IgD-negative memory B cell (primary cell): ENCODE data around the gene CCDC61. TPM values are rescaled to one million over a fixed set of nuclear protein-coding genes. Genes with fewer than 3 reads are reported as not detected.

Experiments used
- H3K27ac Mint-ChIP-seq, 3 donors: one replicate each; pipeline ENCODE4 v1.8.0; 2020 to 2022; ENCODE audit warnings: mild to moderate bottlenecking in 3 of 3, mixed read lengths in 3 of 3, moderate library complexity in 1 of 3
- H3K27me3 Mint-ChIP-seq: one replicate; pipeline ENCODE4 v1.8.0; 2021; ENCODE audit warnings: mixed read lengths
- H3K36me3 Mint-ChIP-seq: one replicate; pipeline ENCODE4 v1.8.0; 2020; ENCODE audit warnings: mild to moderate bottlenecking, mixed read lengths
- H3K4me1 Mint-ChIP-seq, 3 donors: one replicate each; pipeline ENCODE4 v1.8.0; 2020 to 2022; ENCODE audit warnings: mixed read lengths in 3 of 3, mild to moderate bottlenecking in 1 of 3
- H3K4me3 Mint-ChIP-seq, 4 donors: one replicate each; pipeline ENCODE4 v1.8.0; 2020 to 2022; ENCODE audit warnings: mild to moderate bottlenecking in 4 of 4, mixed read lengths in 4 of 4, moderate library complexity in 3 of 4
- H3K9me3 Mint-ChIP-seq, 3 donors: one replicate each; pipeline ENCODE4 v1.8.0; 2020 to 2021; ENCODE audit warnings: mixed read lengths in 3 of 3, mild to moderate bottlenecking in 1 of 3
- polyA plus RNA-seq: library from polyadenylated mRNA; unstranded; fragments of 300-500 nt; fragmentation: Illumina TruSeq; gene quantifications from one replicate; pipeline ENCODE4 v1.2.3, GENCODE V29; 2021

Gene CCDC61
- polyA plus RNA-seq, 1 donor from 2014 or later, result 8.7 TPM

DNA sequence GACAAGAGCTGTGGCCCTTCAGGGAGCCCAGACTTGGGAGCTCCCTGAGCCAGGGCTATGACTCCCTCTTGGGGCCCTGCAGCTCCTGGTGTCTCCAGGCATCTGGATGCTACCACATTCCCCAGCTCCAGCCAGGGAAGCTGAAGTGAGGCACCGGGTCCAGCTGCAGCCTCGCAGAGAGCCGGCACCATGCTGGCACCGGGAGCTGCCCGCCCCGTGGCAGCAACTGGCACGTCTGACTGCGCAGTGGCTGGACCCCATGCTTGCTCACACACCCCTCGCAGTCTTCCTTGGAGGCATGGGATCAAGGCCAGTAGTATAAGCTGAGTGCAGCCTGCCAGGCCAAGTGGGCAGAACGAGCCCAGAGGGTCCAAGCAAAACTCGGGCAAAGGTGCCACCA lies 38.1 kb downstream of the CCDC61 start:
- peak overlapping the region in 1 of 4 donors; percentile 47 for H3K4me3 Mint-ChIP-seq
- no peak overlapping the region for H3K27ac Mint-ChIP-seq
- peaks cover 0 to 3% (median 2%) of the 10 kb centered on the region in 3 donors for H3K4me1 Mint-ChIP-seq
- H3K36me3 Mint-ChIP-seq, result peaks cover 1% of the 10 kb centered on the region
- H3K27me3 Mint-ChIP-seq, result peaks cover 8% of the 10 kb centered on the region
- peaks cover 0 to 3% (median 3%) of the 10 kb centered on the region in 3 donors for H3K9me3 Mint-ChIP-seq

DNA sequence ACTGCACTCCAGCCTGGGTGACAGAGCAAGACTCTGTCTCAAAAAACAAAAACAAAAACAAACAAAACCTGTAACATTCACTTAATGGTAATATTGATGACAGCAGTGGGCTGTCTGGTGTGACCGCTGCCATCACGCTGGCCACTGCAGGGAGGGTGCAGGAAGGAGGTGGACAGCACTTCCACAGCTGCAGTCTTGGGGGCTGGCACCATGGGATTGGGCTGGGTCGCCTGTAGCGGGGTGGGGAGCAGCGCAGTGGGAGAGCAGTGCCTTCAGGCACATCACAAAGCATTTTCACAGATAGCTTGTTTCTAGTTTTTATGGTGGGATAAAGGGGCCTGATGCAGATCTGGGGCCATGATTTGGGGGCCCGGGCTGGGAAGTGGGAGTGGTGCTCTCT lies 40.3 kb downstream of the CCDC61 start:
- H3K9me3 Mint-ChIP-seq, result peaks cover 0 to 5% (median 3%) of the 10 kb centered on the region in 3 donors

DNA sequence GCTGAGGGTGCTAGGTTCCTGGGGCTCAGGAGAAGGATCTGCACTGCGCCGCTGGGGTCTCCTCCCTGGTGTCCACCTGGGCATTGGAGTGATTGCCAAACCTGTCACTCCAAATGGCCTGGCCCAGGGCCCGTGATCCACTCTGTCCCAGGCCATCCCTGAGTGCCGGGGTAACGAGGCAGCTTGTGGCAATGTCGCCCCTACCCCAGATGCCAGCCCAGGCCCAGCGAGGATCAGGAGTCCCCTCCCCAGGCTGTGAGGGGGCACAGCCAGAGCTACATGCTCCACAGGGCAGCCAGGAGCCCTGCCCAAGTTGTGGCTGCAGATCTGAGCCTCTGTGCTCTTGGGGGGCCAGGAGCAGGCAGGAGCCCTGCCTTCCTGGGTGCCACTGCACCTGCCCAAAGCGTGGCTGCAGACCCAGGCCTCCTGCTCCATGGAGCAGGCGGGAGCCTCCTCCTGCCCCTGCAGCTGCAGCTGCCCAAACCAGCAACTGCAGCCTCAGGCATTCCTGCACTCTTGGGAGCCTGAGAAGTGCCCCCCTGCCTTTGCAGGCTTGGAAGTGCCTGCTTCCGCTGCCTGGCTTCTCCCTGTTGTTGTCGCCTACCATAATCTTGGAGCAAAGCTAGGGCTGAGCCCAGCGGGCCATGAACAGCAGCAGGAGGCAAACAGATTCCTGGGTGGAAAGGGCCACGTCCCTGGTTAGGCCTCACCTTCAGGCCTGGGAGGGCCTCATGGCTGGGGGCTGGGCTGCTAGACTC lies 40.9 kb downstream of the CCDC61 start:
- H3K4me3 Mint-ChIP-seq, result no peak overlapping the region
- H3K4me1 Mint-ChIP-seq, result peaks cover 0 to 1% (median 0%) of the 10 kb centered on the region in 3 donors
- H3K27me3 Mint-ChIP-seq, result peaks cover 19% of the 10 kb centered on the region
- H3K27ac Mint-ChIP-seq, result no peak overlapping the region
- peaks cover 1% of the 10 kb centered on the region for H3K36me3 Mint-ChIP-seq
- peaks cover 0 to 5% (median 3%) of the 10 kb centered on the region in 3 donors for H3K9me3 Mint-ChIP-seq

More for the DNA sequence above, 40.3 kb downstream of the CCDC61 start:
- peaks cover 14% of the 10 kb centered on the region for H3K27me3 Mint-ChIP-seq
- peaks cover 1% of the 10 kb centered on the region for H3K36me3 Mint-ChIP-seq
- no peaks in the 10 kb centered on the region for H3K4me1 Mint-ChIP-seq
- H3K27ac Mint-ChIP-seq, result no peak overlapping the region
- no peak overlapping the region for H3K4me3 Mint-ChIP-seq

DNA sequence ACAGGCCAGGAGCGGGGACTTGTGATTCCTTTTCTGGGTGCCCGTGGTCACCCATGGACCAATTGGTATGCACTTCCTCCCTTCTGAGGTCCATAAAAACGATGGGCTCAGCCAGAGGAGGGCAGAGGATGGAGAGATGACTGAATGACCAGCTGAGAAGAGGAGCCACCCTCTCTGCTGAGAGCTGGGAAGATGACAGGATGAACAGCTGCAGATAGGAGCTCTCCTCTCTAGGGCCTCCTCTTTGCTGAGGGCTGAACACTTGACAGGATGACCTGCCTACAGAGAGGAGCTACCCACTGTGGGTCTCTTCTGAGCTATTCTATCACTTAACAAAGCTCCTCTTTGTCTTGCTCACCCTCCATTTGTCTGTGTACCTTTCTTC lies 41.5 kb downstream of the CCDC61 start:
- peaks cover 23% of the 10 kb centered on the region for H3K27me3 Mint-ChIP-seq
- no peak overlapping the region for H3K27ac Mint-ChIP-seq
- no peak overlapping the region for H3K4me3 Mint-ChIP-seq
- peaks cover 0 to 1% (median 0%) of the 10 kb centered on the region in 3 donors for H3K4me1 Mint-ChIP-seq
- peaks cover 1% of the 10 kb centered on the region for H3K36me3 Mint-ChIP-seq
- peaks cover 0 to 5% (median 3%) of the 10 kb centered on the region in 3 donors for H3K9me3 Mint-ChIP-seq

DNA sequence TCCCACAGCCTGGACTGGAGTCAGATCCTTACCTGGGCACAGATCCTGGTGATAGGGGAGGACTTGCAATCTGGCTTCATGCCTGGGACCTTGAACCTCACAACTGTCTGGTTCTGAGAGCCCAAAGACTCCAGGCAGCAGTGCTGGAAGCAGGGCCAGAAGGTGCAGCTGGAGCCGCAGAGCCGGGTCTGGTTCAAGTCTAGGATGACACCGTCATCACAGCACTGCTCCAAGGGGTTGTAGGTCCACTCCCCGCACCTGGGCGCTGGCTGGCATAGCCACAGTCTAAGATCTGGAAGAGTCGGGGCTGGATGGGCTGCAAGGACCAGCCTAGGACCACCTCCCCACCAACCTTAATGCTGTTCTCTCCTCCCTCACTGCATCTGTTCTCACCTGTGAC lies 44.9 kb downstream of the CCDC61 start:
- H3K27ac Mint-ChIP-seq, result no peak overlapping the region
- H3K27me3 Mint-ChIP-seq, result peaks cover 32% of the 10 kb centered on the region
- H3K4me3 Mint-ChIP-seq, result no peak overlapping the region
- H3K36me3 Mint-ChIP-seq, result peaks cover 1% of the 10 kb centered on the region
- peaks cover 3 to 14% (median 4%) of the 10 kb centered on the region in 3 donors for H3K9me3 Mint-ChIP-seq
- peaks cover 0 to 1% (median 0%) of the 10 kb centered on the region in 3 donors for H3K4me1 Mint-ChIP-seq

- H3K4me3 Mint-ChIP-seq, result no peak within 1 kb of the TSS
- peaks cover 0 to 1% (median 0%) of the 10 kb centered on the region in 3 donors for H3K4me1 Mint-ChIP-seq
- peaks cover 1% of the 10 kb centered on the region for H3K36me3 Mint-ChIP-seq
- no peak within 1 kb of the TSS for H3K27ac Mint-ChIP-seq
- peaks cover 30% of the 10 kb centered on the region for H3K27me3 Mint-ChIP-seq
- peaks cover 3 to 19% (median 10%) of the 10 kb centered on the region in 3 donors for H3K9me3 Mint-ChIP-seq
Measured at GRCh38 chr19:46040952-46041500, 45.8 kb downstream of the CCDC61 start, which contains the start of gene IGFL4. TSS of gene IGFL4 (minus strand) at chr19:46041002. CDS start at chr19:46040962, 40 bp downstream.

GRCh38 chr19:46042252-46042883 lies 47.1 kb downstream of the CCDC61 start:
- Mint-ChIP-seq H3K27ac (no peak overlapping the region), H3K27me3 (peaks cover 30% of the 10 kb centered on the region)

DNA sequence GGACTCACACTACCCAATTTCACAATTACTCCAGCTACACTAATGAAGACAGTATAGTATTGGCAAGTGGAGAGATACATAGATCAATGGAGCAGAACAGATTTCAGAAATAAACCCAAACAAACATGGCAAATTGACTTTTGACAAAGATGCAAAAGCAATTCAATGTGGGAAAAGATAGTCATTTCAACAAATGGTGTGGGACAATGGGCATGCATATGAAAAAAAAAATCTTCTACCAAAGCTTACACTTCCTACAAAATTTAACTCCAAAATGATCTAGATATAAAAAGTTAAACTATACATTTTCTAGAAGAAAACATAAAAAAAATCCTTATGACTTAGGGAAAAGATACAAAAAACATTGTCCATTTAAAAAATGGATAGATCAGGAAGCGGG lies 48.3 kb downstream of the CCDC61 start:
- Mint-ChIP-seq H3K9me3 (peaks cover 0 to 19% (median 10%) of the 10 kb centered on the region in 3 donors), H3K36me3 (no peaks in the 10 kb centered on the region), H3K27me3 (peaks cover 33% of the 10 kb centered on the region), H3K4me1 (peaks cover 0 to 1% (median 0%) of the 10 kb centered on the region in 3 donors), H3K4me3 (no peak overlapping the region), H3K27ac (no peak overlapping the region)

More at GRCh38 chr19:46042252-46042883, 47.1 kb downstream of the CCDC61 start:
- Mint-ChIP-seq H3K36me3 (peaks cover 1% of the 10 kb centered on the region), H3K4me1 (peaks cover 0 to 1% (median 0%) of the 10 kb centered on the region in 3 donors), H3K4me3 (no peak overlapping the region), H3K9me3 (peaks cover 3 to 15% (median 10%) of the 10 kb centered on the region in 3 donors)

DNA sequence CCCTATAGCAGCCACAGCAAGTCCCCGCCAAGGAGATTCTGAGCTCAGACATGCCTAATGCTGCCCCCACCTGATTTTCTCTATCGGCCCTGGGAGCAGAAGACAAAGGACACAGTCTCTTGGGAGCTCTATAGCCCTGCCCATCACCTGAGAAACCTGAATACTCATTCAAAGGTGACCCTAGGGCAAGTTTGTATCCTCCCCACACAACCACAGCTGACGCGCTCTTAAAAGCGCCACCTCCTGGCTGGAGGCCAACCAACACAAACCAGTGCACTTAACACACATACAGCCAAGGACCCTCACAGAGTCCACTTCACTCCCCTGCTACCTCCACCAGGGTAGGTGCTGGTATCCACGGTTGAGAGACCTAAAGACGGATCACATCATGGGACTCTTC lies 54.3 kb downstream of the CCDC61 start:
- no peak overlapping the region for H3K4me3 Mint-ChIP-seq
- no peaks in the 10 kb centered on the region for H3K36me3 Mint-ChIP-seq
- H3K27ac Mint-ChIP-seq, result no peak overlapping the region
- peaks cover 10% of the 10 kb centered on the region for H3K27me3 Mint-ChIP-seq
- peaks cover 0 to 11% (median 5%) of the 10 kb centered on the region in 3 donors for H3K9me3 Mint-ChIP-seq
- H3K4me1 Mint-ChIP-seq, result no peaks in the 10 kb centered on the region

DNA sequence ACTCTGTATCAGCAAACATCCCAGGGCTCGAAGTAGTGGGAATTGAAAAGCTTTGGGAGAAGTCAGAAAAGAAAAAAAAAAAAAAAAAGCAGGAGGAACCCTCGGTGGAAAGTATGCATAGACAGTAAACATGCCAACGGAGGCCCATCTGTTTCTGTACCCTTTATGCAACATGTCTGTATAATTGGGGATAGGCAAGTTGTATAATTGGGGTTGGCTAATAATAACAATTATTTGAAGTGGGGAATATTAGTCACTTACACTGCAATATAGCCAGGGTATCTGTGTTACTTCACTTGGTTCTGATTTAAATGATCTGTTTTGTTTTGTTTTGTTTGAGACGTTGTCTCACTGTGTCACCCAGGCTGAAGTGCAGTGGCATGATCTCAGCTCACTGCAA lies 57.6 kb downstream of the CCDC61 start:
- Mint-ChIP-seq H3K4me1 (no peaks in the 10 kb centered on the region), H3K4me3 (no peak overlapping the region), H3K36me3 (no peaks in the 10 kb centered on the region), H3K9me3 (peaks cover 0 to 4% (median 0%) of the 10 kb centered on the region in 3 donors), H3K27me3 (peaks cover 14% of the 10 kb centered on the region), H3K27ac (no peak overlapping the region)

DNA sequence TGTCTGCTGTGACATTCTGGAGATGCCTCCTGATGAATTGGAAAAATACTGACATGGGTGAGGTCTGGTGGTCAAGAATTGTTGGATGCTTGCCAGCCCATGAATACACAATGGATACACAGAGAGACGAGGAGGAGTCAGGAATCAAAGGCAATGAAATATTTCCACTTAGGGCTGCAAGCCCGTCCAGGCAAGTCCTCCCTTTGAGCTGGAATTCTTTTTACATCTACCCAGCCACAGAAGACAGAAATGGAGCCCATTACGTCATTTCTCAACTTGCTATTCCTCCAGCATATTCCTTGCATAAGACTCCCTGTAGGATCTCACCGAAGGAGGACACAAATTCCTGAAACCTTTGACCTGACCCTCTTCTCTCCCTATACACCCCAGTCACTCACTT lies 61.3 kb downstream of the CCDC61 start:
- Mint-ChIP-seq H3K9me3 (peaks cover 0 to 17% (median 2%) of the 10 kb centered on the region in 3 donors), H3K36me3 (no peaks in the 10 kb centered on the region), H3K27me3 (peaks cover 19% of the 10 kb centered on the region), H3K4me3 (no peak overlapping the region), H3K27ac (no peak overlapping the region), H3K4me1 (no peaks in the 10 kb centered on the region)

DNA sequence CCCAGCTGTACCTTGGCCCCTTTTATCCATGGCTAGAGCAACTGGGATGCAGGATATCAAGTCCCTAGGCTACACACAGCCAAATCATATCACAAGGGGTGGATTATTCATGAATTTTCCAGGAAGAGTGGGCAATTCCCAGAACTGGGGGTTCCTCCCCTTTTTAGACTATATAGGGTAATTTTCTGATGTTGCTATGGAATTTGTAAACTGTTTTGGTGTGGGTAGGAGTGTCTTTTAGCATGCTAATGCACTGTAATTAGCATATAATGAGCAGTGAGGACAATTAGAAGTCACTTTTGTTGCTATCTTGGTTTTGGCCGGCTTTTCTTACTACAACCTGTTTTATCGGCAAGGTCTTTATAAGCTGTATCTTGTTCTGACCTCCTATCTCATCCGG lies 63.5 kb downstream of the CCDC61 start:
- Mint-ChIP-seq H3K27me3 (peaks cover 23% of the 10 kb centered on the region), H3K36me3 (peaks cover 3% of the 10 kb centered on the region), H3K4me1 (no peaks in the 10 kb centered on the region), H3K27ac (no peak overlapping the region), H3K9me3 (peaks cover 0 to 23% (median 4%) of the 10 kb centered on the region in 3 donors), H3K4me3 (no peak overlapping the region)

DNA sequence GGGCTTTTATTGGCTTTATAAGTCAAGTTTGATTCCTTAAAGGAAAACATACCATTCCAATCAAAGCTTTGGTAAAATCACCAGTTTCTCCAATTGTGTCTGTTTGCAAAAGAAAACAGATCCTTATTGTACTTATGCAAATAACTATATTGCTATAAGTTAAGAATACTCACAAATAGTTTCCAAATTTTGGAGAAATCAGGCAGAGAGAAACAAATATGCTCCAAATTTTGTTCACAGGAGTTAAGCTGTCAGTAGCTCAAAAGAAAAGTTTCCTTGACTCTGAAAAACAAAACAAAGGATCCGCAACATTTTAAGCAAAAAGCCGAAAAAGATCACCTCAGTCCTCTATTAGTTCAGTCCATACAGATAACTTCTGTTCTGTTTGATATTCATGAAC lies 64.7 kb downstream of the CCDC61 start:
- H3K9me3 Mint-ChIP-seq, result peaks cover 0 to 23% (median 3%) of the 10 kb centered on the region in 3 donors
- H3K27me3 Mint-ChIP-seq, result peaks cover 23% of the 10 kb centered on the region
- H3K27ac Mint-ChIP-seq, result no peak overlapping the region
- H3K36me3 Mint-ChIP-seq, result peaks cover 3% of the 10 kb centered on the region
- H3K4me1 Mint-ChIP-seq, result no peaks in the 10 kb centered on the region
- no peak overlapping the region for H3K4me3 Mint-ChIP-seq

- H3K4me1 Mint-ChIP-seq, result no peaks in the 10 kb centered on the region
- H3K27ac Mint-ChIP-seq, result no peak overlapping the region
- peaks cover 30% of the 10 kb centered on the region for H3K27me3 Mint-ChIP-seq
Measured at GRCh38 chr19:46063201-46063600, 67.9 kb downstream of the CCDC61 start.

GRCh38 chr19:46065486-46066071 lies 70.3 kb downstream of the CCDC61 start:
- Mint-ChIP-seq H3K27ac (no peak overlapping the region), H3K36me3 (peaks cover 3% of the 10 kb centered on the region), H3K4me3 (no peak overlapping the region), H3K4me1 (no peaks in the 10 kb centered on the region), H3K9me3 (peaks cover 0 to 13% (median 7%) of the 10 kb centered on the region in 3 donors), H3K27me3 (peaks cover 32% of the 10 kb centered on the region)

More at GRCh38 chr19:46063201-46063600, 67.9 kb downstream of the CCDC61 start:
- H3K9me3 Mint-ChIP-seq, result peaks cover 0 to 23% (median 7%) of the 10 kb centered on the region in 3 donors
- peaks cover 3% of the 10 kb centered on the region for H3K36me3 Mint-ChIP-seq
- H3K4me3 Mint-ChIP-seq, result no peak overlapping the region
